Colon (tissue), 2 donors: ENCODE data around the gene CHD9NB.
"Not testable (repeated sequence)": the region's sequence is repeated elsewhere in the genome, so short reads cannot be mapped to it uniquely, and the experiment has no call there.

Experiments used
- FAIRE-seq: peaks from 2 replicates; lab custom pipeline; 2012; peaks lifted over from hg19 to GRCh38; lab: Jason Lieb, UNC
- donor health status: control.
- donor health status: control.

CHD9NB gene

GRCh38 chr16:53083119-53083518 is 30.4 kb upstream of the CHD9NB start:
- FAIRE-seq, result no peak

DNA sequence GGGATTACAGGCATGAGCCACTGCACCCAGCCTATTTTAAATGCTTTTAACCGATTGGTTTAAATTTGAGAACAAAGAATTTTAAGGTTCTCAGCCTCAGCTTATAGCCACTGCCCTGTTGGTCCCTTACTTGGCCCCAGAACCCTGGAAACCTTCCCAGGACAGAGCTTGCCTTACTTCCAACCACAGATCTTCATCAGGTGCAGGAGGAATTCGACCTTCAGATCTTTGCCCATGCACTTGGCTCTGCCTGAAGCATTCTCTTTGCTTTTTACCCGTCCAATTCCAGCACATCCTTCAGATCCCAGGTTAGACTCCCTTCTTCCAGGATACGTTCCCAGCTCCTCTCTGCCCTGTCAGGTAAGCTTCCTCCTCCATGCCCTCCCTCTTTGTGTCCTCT is 29.8 kb upstream of the CHD9NB start:
- no peak for FAIRE-seq

- FAIRE-seq, result no peak
Observed at GRCh38 chr16:53081686-53082407, 29.1 kb upstream of the CHD9NB start.

- no peak for FAIRE-seq
Observed at GRCh38 chr16:53081032-53081424, 28.3 kb upstream of the CHD9NB start.

GRCh38 chr16:53080345-53081031 is 27.8 kb upstream of the CHD9NB start:
- no peak for FAIRE-seq

- FAIRE-seq, result no peak
Observed at GRCh38 chr16:53078765-53079485, 26.2 kb upstream of the CHD9NB start.

- no peak for FAIRE-seq
Observed at GRCh38 chr16:53078247-53078646, 25.6 kb upstream of the CHD9NB start.

- not testable (repeated sequence) for FAIRE-seq
Observed at GRCh38 chr16:53075461-53075860, 22.8 kb upstream of the CHD9NB start.

DNA sequence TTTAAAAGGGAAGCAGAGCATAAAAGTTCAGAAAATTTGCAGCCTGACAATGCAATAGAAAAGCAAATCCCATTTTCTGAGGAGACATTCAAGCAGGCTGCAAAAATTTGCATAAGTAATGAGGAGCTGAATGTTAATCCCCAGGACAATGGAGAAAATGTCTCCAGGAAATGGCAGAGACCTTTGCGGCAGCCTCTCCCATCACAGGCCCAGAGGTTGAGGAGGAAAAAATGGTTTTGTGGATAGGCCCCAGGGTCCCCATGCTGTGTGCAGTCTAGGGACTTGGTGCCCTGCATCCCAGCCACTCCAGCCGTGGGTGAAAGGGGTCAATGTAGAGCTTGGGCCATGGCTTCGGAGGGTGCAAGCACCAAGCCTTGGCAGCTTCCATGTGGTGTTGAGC is 21.6 kb upstream of the CHD9NB start:
- not testable (repeated sequence) for FAIRE-seq

GRCh38 chr16:53073022-53073421 is 20.3 kb upstream of the CHD9NB start:
- no peak for FAIRE-seq

GRCh38 chr16:53071748-53072301 is 19.1 kb upstream of the CHD9NB start:
- no peak for FAIRE-seq

DNA sequence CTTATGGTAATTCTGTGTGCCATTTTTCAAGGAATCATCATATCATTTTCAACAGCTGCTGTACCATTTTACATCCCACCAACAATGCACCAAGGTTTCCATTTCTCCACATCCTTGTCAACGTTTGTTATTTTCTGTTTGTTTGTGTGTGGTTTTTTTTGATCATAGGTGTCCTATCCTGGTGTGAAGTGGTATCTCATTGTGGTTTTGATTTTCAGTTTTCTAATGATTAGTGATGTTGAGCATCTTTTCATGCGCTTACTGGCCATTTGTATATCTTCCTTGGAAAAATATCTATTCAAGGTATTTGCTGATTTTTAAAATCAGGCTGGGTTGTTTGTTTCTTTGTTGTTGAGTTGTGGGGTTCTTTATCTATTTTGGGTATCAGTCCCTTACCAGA is 17.1 kb upstream of the CHD9NB start:
- no peak for FAIRE-seq

DNA sequence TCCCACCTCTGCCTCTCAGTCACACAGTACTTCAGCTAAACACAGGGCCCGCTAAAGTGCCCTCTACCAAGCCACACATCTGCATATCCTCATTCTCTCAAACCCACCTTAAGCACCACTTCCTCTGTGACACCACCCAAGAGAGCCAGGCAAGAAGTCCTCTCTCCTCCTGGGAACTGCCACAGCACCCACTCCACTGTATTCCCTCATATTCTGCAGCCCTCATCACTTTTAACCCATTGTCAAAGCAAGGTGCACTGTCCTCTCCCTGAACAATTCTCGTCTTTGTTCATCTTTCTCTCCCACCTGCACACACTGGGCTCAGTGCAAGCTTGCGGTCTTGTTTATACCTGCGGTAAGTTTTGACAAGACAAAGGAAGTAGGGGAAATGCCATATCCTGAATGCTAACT is 15.7 kb upstream of the CHD9NB start:
- no peak for FAIRE-seq

DNA sequence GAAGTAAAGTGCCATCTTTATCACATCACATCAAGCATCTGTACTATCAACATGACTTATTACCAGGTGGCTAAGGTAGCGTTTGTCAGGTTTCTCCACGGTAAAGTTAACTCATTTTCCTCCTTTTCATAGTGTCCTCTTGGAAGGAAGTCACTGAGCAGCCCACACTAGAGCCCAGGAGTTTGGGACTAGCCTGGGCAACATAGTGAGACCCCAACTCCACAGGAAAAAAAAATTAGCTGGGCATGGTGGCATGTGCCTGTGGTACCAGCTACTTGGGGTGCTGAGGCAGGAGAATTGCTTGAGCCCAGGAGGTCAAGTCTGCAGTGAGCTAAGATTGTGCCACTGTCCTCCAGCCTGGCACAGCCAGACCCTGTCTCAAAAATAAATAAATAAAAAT is 15.0 kb upstream of the CHD9NB start:
- FAIRE-seq, result no peak

- FAIRE-seq, result no peak
Observed at GRCh38 chr16:53065461-53066061, 12.9 kb upstream of the CHD9NB start.

- FAIRE-seq, result no peak
Observed at GRCh38 chr16:53064081-53064578, 11.4 kb upstream of the CHD9NB start.

DNA sequence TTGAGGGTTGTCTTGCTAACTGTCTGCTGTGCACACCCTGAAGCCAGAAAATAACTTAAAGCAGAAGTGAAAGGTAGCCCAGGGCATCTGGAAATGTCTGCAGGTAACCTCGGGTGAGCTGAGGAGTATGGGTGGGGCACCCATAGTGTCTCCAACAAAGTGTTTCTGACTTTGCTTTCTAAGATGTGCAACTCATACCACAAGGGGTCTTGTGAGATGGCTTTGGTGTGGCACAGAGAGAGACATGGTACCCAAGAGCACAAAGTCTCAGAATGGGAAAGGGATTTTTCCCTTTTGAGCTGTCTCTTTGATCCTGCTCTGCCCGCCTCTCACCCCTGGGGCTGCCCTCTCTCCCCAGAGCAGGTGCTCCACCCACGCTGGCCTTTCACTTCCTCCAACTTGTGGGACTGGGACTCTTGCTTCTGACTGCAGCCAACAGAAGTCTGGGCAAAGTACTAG is 9.0 kb upstream of the CHD9NB start:
- FAIRE-seq, result no peak

GRCh38 chr16:53061256-53061655 is 8.6 kb upstream of the CHD9NB start:
- no peak for FAIRE-seq

DNA sequence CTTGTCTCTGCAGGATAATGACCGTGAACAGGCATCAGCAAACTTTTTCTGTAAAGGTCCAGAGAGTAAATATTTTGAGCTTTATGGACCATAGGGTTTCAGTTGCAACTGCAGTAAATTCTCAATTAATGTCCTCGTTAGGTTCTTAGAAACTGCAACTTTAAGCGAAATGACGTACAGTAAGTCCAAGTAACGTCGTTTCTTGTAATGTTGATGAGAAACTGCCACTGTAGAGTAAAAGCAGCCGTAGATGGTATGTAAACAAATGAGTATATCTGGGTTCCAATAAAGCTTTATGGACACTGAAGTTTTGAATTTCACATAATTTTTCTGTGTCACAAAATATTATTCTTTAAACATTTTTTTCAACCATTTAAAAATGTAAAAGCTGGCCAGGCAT is 7.0 kb upstream of the CHD9NB start:
- no peak for FAIRE-seq

DNA sequence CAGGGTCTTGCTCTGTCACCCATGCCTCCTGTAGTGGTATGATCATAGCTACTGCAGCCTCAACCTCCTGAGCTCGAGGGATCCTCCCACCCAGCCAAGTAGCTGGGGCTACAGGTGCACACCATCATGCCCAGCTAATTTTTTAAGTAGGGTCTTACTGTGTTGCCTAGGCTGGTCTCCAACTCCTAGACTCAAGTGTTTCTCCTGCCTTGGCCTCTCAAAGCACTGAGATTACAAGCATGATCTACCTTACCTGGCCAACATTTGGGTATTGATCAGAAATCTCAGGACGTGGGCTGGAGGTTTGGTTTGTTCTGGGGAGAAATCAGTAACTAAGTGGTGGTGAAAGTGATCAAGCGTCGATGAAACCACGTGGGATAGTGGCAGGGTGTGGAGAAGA is 6.2 kb upstream of the CHD9NB start:
- no peak for FAIRE-seq

DNA sequence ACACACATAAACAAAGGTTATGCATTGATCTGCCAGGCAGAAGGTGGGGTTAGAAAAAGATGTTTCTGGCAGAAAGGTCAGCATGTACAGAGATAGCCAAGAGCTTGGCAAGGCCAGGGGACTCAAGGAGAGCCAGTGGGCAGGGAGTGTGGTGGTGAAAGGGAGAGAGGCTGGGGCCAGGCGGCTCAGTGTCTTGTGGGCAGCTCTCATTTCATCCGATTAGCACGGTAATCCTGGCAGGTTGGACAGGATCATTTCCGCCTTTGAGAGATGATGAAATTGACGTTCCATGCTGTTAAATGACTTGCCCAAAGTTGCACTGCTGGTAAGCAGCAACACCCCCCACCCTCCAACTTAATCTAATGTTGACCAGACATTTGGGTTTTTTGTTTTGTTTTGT is 5.7 kb upstream of the CHD9NB start:
- FAIRE-seq, result no peak

DNA sequence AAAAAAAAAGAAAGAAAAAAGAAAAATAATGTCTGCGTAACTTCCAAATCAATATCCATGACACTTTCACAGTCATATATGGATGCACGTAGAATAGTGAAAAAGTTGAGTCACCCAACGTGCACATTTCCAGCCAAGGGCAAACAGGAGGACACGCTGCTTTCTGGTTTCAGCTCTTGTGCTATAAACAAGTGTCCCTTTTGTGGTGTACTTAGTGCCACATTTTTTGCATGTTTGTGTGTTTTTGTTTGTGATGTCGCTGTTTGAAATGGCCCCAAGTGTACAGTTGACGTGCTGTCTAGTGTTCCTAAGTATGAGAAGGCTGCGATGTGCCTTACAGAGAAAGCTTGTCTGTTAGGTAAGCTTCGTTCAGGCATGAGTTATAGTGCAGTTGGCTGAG is 5.0 kb upstream of the CHD9NB start:
- no peak for FAIRE-seq
